Loucy (cell line): ENCODE data around the gene MAJIN.
"Not testable (repeated sequence)": the region's sequence is repeated elsewhere in the genome, so short reads cannot be mapped to it uniquely, and the experiment has no call there.

ENCODE experiments used
- H2AFZ ChIP-seq: fragments of 200-600 bp; sonication (generic); 2 replicates; pipeline ENCODE4 v1.6.0; 2016; ENCODE audit warnings: antibody characterized with exemption, mild to moderate bottlenecking, low read length, moderate library complexity
- H3F3A ChIP-seq: fragments of 200-600 bp; 2 replicates; pipeline ENCODE4 v1.6.0; 2016; ENCODE audit warnings: antibody characterized with exemption, low read depth, mild to moderate bottlenecking
- H3K27me3 ChIP-seq: fragments of 200-600 bp; sonication (generic); 2 replicates; pipeline ENCODE4 v1.6.1; 2014; ENCODE audit warnings: low read length, mild to moderate bottlenecking; ENCODE audit not compliant: insufficient read depth, poor library complexity, severe bottlenecking
- H3K36me3 ChIP-seq: fragments of 200-600 bp; sonication (generic); 2 replicates; pipeline ENCODE4 v1.6.1; 2016; ENCODE audit warnings: low read length; ENCODE audit not compliant: insufficient read depth
- H3K4me1 ChIP-seq: fragments of 200-600 bp; sonication (generic); 2 replicates; pipeline ENCODE4 v1.5.1; 2014; ENCODE audit warnings: low read length, mild to moderate bottlenecking; ENCODE audit not compliant: insufficient read depth, poor library complexity, severe bottlenecking
- H3K4me2 ChIP-seq: fragments of 200-600 bp; sonication (generic); 2 replicates; pipeline ENCODE4 v1.6.0; 2014; ENCODE audit warnings: antibody characterized with exemption, low read length, low read depth, mild to moderate bottlenecking; ENCODE audit not compliant: poor library complexity, severe bottlenecking
- H3K4me3 ChIP-seq: fragments of 200-600 bp; sonication (generic); 2 replicates; pipeline ENCODE4 v1.5.1; 2014; ENCODE audit warnings: low read length, mild to moderate bottlenecking, mixed read lengths; ENCODE audit not compliant: poor library complexity, severe bottlenecking
- H3K79me2 ChIP-seq: fragments of 200-600 bp; sonication (generic); 2 replicates; pipeline ENCODE4 v1.6.1; 2014; ENCODE audit warnings: low read length; ENCODE audit not compliant: insufficient read depth
- H3K9ac ChIP-seq: fragments of 200-600 bp; sonication (generic); 2 replicates; pipeline ENCODE4 v1.6.0; 2014; ENCODE audit warnings: mild to moderate bottlenecking, low read depth, low read length, moderate library complexity; ENCODE audit not compliant: poor library complexity, severe bottlenecking
- H3K9me2 ChIP-seq: fragments of 200-600 bp; sonication (generic); replicated peaks from 2 replicates; pipeline ENCODE4 v1.6.1; 2016; ENCODE audit warnings: low read depth, low read length, mixed read lengths
- H3K9me3 ChIP-seq: fragments of 200-600 bp; sonication (generic); 2 replicates; pipeline ENCODE4 v1.6.1; 2014; ENCODE audit warnings: mild to moderate bottlenecking, antibody characterized with exemption, low read length, low read depth; ENCODE audit not compliant: insufficient read depth
- H4K20me1 ChIP-seq: fragments of 200-600 bp; sonication (generic); 2 replicates; pipeline ENCODE4 v1.6.0; 2014; ENCODE audit warnings: antibody characterized with exemption, low read length, mild to moderate bottlenecking; ENCODE audit not compliant: insufficient read depth, poor library complexity, severe bottlenecking
- CTCF ChIP-seq: fragments of 200-600 bp; sonication (generic); conservative IDR thresholded peaks from 2 replicates; pipeline ENCODE4 v1.5.1; 2014; ENCODE audit warnings: mild to moderate bottlenecking, antibody characterized with exemption, low read length
- EZH2phosphoT487 ChIP-seq: fragments of 200-600 bp; IDR thresholded peaks from 2 replicates; pipeline ENCODE4 v1.6.1; 2018; ENCODE audit warnings: antibody characterized with exemption, mild to moderate bottlenecking, moderate library complexity, borderline replicate concordance

The MAJIN gene

GRCh38 chr11:65008873-65009272 is 37.0 kb upstream of the MAJIN start:
- no peak overlapping the region for H3K9ac ChIP-seq
- H3K36me3 ChIP-seq: no peaks in the 10 kb centered on the region
- H3K4me3 ChIP-seq: no peak overlapping the region
- TF ChIP-seq EZH2phosphoT487 (no peak), CTCF (no peak)
- peaks cover 6% of the 10 kb centered on the region for H3K4me1 ChIP-seq
- H4K20me1 ChIP-seq: no peaks in the 10 kb centered on the region
- peaks cover 2% of the 10 kb centered on the region; the same call in 1 of the 2 replicates for H3F3A ChIP-seq
- no peaks in the 10 kb centered on the region for H3K9me3 ChIP-seq
- H3K9me2 ChIP-seq: no peaks in the 10 kb centered on the region
- H3K27me3 ChIP-seq: no peaks in the 10 kb centered on the region
- no peak overlapping the region for H3K4me2 ChIP-seq
- no peak overlapping the region for H2AFZ ChIP-seq
- no peaks in the 10 kb centered on the region for H3K79me2 ChIP-seq

GRCh38 chr11:65008016-65008415 is 36.1 kb upstream of the MAJIN start:
- H3K9ac ChIP-seq: no peak overlapping the region
- H3K9me2 ChIP-seq: no peaks in the 10 kb centered on the region
- H3K9me3 ChIP-seq: no peaks in the 10 kb centered on the region
- no peak overlapping the region for H3K4me3 ChIP-seq
- no peaks in the 10 kb centered on the region for H3F3A ChIP-seq
- H3K27me3 ChIP-seq: no peaks in the 10 kb centered on the region
- H4K20me1 ChIP-seq: no peaks in the 10 kb centered on the region
- H3K79me2 ChIP-seq: no peaks in the 10 kb centered on the region
- no peak overlapping the region for H3K4me2 ChIP-seq
- no peak for TF ChIP-seq EZH2phosphoT487
- TF ChIP-seq CTCF: no peak
- H2AFZ ChIP-seq: no peak overlapping the region
- H3K36me3 ChIP-seq: no peaks in the 10 kb centered on the region
- H3K4me1 ChIP-seq: peaks cover 3% of the 10 kb centered on the region

GRCh38 chr11:65003968-65004367 is 32.1 kb upstream of the MAJIN start:
- not testable (repeated sequence) for H3K79me2 ChIP-seq, H3K4me2 ChIP-seq, H3K4me3 ChIP-seq, H3K9ac ChIP-seq, H3K4me1 ChIP-seq, H4K20me1 ChIP-seq, H3K9me3 ChIP-seq, H3F3A ChIP-seq, H3K9me2 ChIP-seq, H2AFZ ChIP-seq, H3K27me3 ChIP-seq, H3K36me3 ChIP-seq

GRCh38 chr11:65003282-65003681 is 31.4 kb upstream of the MAJIN start:
- no peaks in the 10 kb centered on the region for H3K27me3 ChIP-seq
- TF ChIP-seq CTCF (no peak), EZH2phosphoT487 (no peak)
- no peaks in the 10 kb centered on the region for H3K4me1 ChIP-seq
- H3K4me2 ChIP-seq: no peak overlapping the region
- no peak overlapping the region for H2AFZ ChIP-seq
- H3K9ac ChIP-seq: no peak overlapping the region
- no peak overlapping the region for H3K4me3 ChIP-seq
- no peaks in the 10 kb centered on the region for H3K9me3 ChIP-seq
- H4K20me1 ChIP-seq: no peaks in the 10 kb centered on the region
- H3F3A ChIP-seq: no peaks in the 10 kb centered on the region
- no peaks in the 10 kb centered on the region for H3K36me3 ChIP-seq
- H3K9me2 ChIP-seq: no peaks in the 10 kb centered on the region
- H3K79me2 ChIP-seq: no peaks in the 10 kb centered on the region
